GM13977 (cell line): ENCODE results near the gene GMPR.

Experiments used
- DNase-seq: peaks from one replicate; pipeline ENCODE4 v3.0.0; 2012; ENCODE audit warnings: low spot score
- CTCF ChIP-seq: IDR thresholded peaks from 2 replicates; pipeline ENCODE4 v1.5.1; 2012; ENCODE audit warnings: mild to moderate bottlenecking, control low read depth; ENCODE audit not compliant: insufficient read depth; ENCODE audit errors: extremely low read depth, missing control alignments
- in situ Hi-C: fragments of 300-500 bp; cut with MboI; formaldehyde crosslinking; loops from one replicate; pipeline ENCODE4 v1.12.0; 2022; ENCODE audit warnings: low sequenced_read_pairs, low pct_unique_long_range_greater_than_20kb, mixed read lengths, inconsistent platforms; ENCODE audit not compliant: unreplicated experiment

The GMPR gene

DNA sequence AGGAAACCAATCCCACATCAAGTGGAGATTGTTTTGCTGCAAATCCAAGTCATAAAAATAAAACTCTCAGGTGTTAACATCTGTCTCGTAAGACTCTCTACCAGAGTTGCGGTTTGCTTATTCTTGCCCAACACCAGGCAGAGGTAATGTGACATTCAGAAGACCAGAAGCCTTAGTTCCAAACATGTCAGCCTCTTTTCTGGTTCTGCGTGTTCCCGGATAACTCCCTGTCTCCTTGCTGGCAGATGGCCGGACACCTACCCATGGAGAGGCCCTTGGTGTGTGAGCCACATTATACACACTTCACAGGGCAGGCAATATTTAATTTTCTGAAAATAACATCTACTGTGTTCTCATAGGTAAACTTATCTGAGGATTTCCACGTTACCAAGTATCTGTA is 73.4 kb downstream of the GMPR start:
- no peak for TF ChIP-seq CTCF
- no peak for DNase-seq
- in situ Hi-C loops: no loop called here

- TF ChIP-seq CTCF: no peak
- in situ Hi-C loops: no loop called here
These were observed 75.3 kb downstream of the GMPR start for GRCh38 chr6:16313732-16314131.

GRCh38 chr6:16314296-16314695 is 75.9 kb downstream of the GMPR start:
- no peak for DNase-seq
- TF ChIP-seq CTCF: no peak
- in situ Hi-C loops: no loop called here

More at GRCh38 chr6:16313732-16314131, 75.3 kb downstream of the GMPR start:
- no peak for DNase-seq

- TF ChIP-seq CTCF: peak; percentile 60
- in situ Hi-C loops: no loop called here
- DNase-seq: peak; percentile 53
These were observed 78.4 kb downstream of the GMPR start for GRCh38 chr6:16316741-16317251.

DNA sequence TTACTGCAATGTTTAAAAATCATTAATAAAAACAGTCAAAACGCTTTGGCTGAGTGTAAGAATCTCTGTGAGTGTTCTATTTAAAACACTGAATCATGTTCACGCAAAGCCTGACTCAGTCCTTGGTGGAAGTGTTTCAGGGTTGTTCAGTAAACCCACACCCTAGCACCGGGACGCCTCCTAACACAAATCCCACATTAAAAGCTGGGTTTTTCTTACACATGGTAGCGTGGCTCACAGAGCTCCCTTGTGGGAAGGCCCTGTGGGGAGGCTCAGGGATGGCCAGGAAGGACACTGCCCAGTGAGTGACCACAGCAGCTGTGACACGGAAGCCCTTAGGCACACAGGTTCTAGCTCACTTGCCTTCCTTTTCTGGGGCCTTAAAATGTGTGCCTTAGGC is 80.2 kb downstream of the GMPR start:
- no peak for DNase-seq
- in situ Hi-C loops: no loop called here
- no peak for TF ChIP-seq CTCF

DNA sequence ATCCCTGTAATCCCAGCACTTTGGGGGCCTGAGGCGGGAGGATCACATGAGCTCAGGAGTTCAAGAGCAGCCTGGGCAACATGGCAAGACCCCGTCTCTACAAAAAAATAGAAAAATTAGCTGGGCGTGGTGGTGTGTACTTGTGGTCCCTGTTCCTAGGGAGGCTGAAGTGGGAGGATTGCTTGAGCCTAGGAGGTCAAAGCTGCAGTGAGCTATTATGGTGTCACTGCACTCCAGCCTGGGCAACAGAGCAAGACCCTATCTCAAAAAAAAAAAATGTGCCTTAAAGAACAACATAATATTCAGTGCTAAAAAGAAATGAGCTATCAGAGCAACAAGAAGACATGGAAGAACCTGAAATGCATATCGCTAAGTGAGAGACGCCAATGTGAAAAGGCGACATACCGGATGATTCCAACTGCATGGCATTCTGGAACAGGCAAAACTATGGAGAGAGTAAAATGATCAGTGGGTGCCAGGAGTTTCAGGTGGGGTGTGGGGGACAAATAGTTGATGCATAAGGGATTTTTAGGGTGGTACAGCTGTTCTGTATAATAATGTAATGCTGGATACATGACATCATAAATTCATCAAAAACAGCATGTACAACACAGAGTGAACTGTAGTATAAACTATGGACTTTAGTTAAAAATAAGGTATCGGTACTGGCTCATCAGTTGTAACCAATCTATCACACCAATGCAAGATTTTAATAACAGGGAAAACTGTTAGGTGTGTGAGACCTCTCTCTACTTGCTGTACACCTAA is 80.8 kb downstream of the GMPR start:
- DNase-seq: no peak
- in situ Hi-C loops: no loop called here
- TF ChIP-seq CTCF: no peak
